GM10248 (cell line): ENCODE measurements around the gene TRAP1.
"Not testable (repeated sequence)": the region's sequence is repeated elsewhere in the genome, so short reads cannot be mapped to it uniquely, and the experiment has no call there.

Source experiments
- CTCF ChIA-PET: fragments of 300-600 bp; sonication (Branson Sonifier 250); formaldehyde crosslinking; extraction: SDS; loops from one replicate; lab custom pipeline; 2021; ENCODE audit warnings: antibody characterized with exemption; lab: Yijun Ruan, JAX
- POLR2A ChIA-PET: fragments of 350-650 bp; sonication (Branson Sonifier 250); formaldehyde crosslinking; extraction: SDS; loops from one replicate; lab custom pipeline; 2020; ENCODE audit warnings: antibody characterized with exemption; lab: Yijun Ruan, JAX
- DNase-seq: peaks from one replicate; pipeline ENCODE4 v3.0.0; 2012; ENCODE audit errors: extremely low spot score
- TF ChIP-seq, protein P1 (sequence below): IDR thresholded peaks from 2 replicates; pipeline ENCODE4 v1.5.1; 2012; ENCODE audit warnings: mild to moderate bottlenecking, low read depth; ENCODE audit errors: extremely low read depth, missing control alignments, control extremely low read depth

TRAP1 gene

DNA sequence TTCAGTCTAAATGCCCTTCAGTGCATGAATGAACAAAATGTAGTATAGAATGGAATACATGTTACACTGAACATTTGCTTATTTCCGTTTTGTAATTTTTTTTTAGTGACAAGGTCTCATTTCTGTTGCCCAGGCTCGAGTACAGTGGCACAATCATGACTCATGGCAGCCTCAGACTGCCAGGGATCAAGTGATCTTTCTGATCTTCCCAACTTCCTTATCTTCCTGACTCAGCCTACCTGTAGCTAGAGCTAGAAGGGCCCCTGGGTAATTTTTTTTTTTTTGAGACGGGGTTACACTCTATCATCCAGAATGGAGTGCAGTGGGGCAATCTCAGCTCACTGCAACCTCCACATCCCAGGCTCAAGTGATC is 98.6 kb downstream of the TRAP1 start:
- CTCF ChIA-PET = no interaction called here
- no peak for DNase-seq

DNA sequence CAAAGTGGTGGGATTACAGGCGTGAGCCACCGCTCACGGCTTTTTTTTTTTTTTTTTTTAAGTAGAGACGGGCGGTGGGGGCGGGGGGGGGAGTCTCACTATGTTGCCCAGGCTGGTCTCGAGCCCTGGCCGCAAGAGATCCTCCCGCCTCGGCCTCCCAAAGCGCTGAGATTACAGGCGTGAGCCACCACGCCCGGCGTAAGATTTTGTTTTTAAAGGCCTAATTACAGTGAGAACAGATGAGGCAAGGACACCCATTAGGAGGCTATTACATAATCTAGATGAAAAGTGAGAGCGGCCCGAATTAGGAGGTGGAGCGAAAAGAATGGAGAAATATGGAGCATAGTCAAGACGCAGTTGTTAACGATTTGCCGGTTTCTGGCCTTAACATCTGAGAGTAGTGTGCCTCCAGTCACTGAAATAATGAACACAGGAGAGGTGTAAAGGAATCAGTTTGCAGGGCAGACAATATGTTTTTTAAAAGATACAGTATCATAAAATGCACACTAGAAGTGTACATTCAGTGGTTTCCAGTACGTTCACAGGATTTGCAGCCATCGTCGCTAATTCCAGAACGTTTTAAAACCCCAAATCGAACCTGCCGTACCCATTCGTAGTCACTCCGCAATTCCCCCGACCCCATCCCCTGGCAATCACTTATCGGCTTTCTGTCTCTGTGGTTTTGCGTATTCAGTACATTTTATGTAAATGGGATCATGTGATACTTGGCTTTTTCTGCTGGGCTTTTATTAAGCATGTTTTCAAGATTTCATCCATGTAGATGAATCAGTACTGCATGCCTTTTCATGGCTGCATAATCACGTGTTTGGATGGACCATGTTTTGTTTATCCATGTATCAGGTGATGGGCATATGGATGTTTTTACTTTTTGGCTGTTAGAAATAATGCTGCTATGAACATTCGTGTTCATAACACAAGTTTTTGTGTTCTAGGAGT is 104.5 kb downstream of the TRAP1 start:
- ChIA-PET CTCF (no interaction called here), POLR2A (interaction anchor here (0.6 to 0.7 kb wide), 2 partner anchors 79 to 1648 kb away, joined by 6 read pairs; partner anchors contain the start of gene RPS2)
- TF ChIP-seq, protein P1, sequence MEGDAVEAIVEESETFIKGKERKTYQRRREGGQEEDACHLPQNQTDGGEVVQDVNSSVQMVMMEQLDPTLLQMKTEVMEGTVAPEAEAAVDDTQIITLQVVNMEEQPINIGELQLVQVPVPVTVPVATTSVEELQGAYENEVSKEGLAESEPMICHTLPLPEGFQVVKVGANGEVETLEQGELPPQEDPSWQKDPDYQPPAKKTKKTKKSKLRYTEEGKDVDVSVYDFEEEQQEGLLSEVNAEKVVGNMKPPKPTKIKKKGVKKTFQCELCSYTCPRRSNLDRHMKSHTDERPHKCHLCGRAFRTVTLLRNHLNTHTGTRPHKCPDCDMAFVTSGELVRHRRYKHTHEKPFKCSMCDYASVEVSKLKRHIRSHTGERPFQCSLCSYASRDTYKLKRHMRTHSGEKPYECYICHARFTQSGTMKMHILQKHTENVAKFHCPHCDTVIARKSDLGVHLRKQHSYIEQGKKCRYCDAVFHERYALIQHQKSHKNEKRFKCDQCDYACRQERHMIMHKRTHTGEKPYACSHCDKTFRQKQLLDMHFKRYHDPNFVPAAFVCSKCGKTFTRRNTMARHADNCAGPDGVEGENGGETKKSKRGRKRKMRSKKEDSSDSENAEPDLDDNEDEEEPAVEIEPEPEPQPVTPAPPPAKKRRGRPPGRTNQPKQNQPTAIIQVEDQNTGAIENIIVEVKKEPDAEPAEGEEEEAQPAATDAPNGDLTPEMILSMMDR = no peak
- no peak for DNase-seq

More for the DNA sequence above, 98.6 kb downstream of the TRAP1 start:
- POLR2A ChIA-PET = no interaction called here
- TF ChIP-seq, protein P1 = no peak

DNA sequence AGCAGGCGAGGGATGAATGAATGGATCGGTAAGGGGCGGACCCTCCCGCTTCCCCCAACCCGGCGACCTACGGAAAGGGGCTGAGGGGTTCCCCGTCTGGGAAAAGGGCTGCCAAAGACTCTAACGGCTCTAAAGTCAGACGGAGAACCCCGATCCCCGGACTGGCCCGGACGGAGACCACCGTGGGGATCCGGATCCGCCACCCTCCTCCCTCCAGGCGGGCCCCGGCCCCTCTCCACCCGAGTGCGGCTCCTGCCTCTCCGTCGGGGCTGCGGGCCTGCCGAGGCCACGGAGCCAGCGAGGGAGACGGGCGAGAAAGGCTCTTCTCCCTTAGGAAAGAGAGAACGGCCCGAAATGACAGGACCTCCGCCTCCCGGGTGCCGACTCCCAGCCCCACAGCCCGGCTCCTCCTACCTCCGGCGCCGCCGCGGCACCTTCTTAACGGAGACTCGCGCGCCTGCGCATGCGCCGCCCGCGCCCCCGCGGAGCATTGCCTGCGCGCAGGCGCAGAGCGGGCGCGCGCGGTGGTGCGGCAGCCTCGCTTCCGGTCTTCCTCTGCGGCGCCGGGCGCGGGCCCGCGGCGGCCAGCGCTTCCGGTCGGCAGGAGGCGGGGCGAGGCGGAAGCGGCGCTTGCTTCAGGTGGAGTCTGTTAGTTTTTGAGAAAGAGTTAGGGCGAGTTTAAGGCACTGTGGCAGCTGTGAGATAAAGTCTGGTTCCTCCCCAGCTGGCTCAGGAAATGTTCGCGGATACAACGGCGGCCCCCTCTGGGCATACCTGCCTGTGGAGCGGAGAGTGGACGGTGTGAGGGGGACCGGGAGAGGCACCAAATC is 106.0 kb downstream of the TRAP1 start, which contains the start of gene SLX4:
Gene SLX4, minus strand, starts transcription at position 461 of the 830 bp plus-strand sequence. CDS start 2,642 bp downstream, outside the sequence.
- ChIA-PET CTCF (no interaction called here), POLR2A (interaction anchor here (0.6 to 0.7 kb wide), 2 partner anchors 56 to 1647 kb away, joined by 4 to 6 read pairs; partner anchors contain the start of gene RPS2)
- TF ChIP-seq, protein P1 = no peak
- DNase-seq = peak; percentile 100

DNA sequence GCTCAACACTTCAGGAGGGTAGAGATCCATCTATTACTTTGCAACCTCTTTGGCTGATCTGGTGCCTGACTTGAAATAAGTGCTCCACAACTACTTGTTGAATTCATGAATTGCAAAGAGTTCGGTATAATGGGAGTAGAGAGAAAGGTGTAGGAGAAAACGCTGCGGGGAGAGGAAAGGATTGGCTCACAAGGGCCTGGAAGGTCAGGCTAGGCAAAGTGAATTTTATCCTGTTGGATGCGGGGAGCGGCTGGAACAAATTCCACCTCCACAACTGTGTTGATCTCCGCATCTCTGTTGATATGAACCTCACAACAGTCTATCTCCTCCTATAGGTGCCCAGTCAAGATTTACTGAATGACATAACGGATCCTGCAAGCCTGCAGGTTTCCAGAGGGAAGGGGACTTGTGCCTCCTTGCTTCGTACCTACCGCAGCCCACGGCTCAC is 106.6 kb downstream of the TRAP1 start:
- TF ChIP-seq, protein P1 = no peak
- no peak for DNase-seq
- ChIA-PET POLR2A (no interaction called here), CTCF (interaction anchor here (1.0 kb wide), 1 partner anchor 27 kb away, joined by 3 read pairs; no protein-coding TSS in a partner anchor)

DNA sequence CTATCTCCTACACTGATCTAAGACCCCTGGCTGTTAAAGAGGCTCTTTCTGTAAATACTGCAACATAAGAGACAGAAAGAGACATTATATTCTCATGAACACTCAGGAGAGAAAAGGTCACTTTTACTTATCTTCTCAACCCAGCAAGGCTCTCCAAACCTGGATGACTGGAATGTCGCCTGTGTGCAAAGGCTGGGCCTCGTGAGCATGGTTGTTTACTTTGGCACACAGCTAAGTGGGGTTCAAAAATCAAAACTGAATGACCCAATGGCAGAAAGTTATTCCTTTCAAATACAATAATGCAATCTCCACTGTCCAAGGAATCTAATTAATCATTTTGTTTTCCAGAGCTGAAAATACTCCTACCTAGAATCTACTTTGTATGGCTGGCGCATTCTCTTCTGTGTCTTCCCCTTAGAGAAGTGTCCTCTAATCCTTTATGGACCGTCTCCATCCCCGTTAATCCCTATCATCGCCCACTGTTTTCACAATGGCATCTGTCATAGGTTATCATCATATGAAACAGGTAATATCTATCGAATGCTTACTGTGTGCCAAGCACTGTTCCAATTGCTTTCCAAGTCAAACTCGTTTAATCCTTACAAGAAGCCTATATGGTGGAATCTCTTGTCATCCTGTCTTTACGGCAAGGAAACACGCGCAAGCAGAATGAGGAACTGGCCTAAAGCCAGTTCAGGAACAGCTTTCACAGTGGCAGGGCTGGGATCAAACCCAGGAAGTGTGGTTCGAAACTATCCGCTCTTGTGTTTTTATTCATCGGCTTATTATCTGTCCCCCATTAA is 107.2 kb downstream of the TRAP1 start:
- no peak for DNase-seq
- POLR2A ChIA-PET = no interaction called here
- CTCF ChIA-PET = interaction anchor here (1.0 kb wide), 1 partner anchor 28 kb away, joined by 3 read pairs; no protein-coding TSS in a partner anchor
- TF ChIP-seq, protein P1 = no peak

DNA sequence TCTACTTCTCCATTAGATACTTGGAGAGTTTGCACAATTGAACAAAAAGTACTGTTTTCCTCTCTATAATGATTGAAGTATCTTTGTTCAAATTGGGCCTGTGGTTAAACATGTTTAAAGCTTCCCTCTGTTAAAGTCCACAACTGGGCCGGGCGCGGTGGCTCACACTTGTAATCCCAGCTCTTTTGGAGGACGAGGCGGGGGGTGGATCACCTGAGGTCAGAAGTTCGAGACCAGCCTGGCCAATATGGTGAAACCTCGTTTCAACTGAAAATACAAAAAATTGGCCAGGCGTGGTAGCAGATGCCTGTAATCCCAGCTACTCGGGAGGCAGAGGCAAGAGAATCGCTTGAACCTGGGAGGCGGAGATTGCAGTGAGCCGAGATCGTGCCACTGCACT is 108.3 kb downstream of the TRAP1 start:
- DNase-seq, POLR2A ChIA-PET, CTCF ChIA-PET: not testable (repeated sequence)
